ENCODE data around the gene CISD3.
A peak's percentile ranks its signal among the peaks of the same experiment; 100 is the strongest.
"Not testable (repeated sequence)": the region's sequence is repeated elsewhere in the genome, so short reads cannot be mapped to it uniquely, and the experiment has no call there.

CISD3 gene

GRCh38 chr17:38707678-38708351, 22.3 kb upstream of the CISD3 start:
- no peak for DNase-seq

GRCh38 chr17:38709104-38709820, 20.9 kb upstream of the CISD3 start:
- no peak for DNase-seq

- no peak for DNase-seq
Measured at GRCh38 chr17:38709864-38710603, 20.1 kb upstream of the CISD3 start.

- DNase-seq, result no peak
Measured at GRCh38 chr17:38710604-38710962, 19.6 kb upstream of the CISD3 start.

GRCh38 chr17:38710985-38711384, 19.2 kb upstream of the CISD3 start:
- DNase-seq, result no peak

GRCh38 chr17:38711792-38712571, 18.2 kb upstream of the CISD3 start:
- no peak for DNase-seq

- no peak for DNase-seq
Measured at GRCh38 chr17:38712593-38712992, 17.5 kb upstream of the CISD3 start.

GRCh38 chr17:38713456-38714075, 16.6 kb upstream of the CISD3 start:
- DNase-seq, result no peak

GRCh38 chr17:38715216-38715943, 14.8 kb upstream of the CISD3 start:
- DNase-seq, result no peak

GRCh38 chr17:38716368-38717005, 13.7 kb upstream of the CISD3 start:
- no peak for DNase-seq

- DNase-seq, result peak in 1 of 14 donors; percentile 54
Measured at GRCh38 chr17:38717139-38717745, 12.9 kb upstream of the CISD3 start.

- no peak for DNase-seq
Measured at GRCh38 chr17:38719289-38719942, 10.7 kb upstream of the CISD3 start.

- no peak for DNase-seq
Measured at GRCh38 chr17:38719943-38720641, 10.0 kb upstream of the CISD3 start.

- DNase-seq, result no peak
Measured at GRCh38 chr17:38720941-38721340, 9.2 kb upstream of the CISD3 start.

- DNase-seq, result no peak
Measured at GRCh38 chr17:38721802-38722201, 8.3 kb upstream of the CISD3 start.

- peak in 12 of 14 donors; percentile 16 to 87 (median 77) for DNase-seq
Measured at GRCh38 chr17:38724337-38724988, 5.7 kb upstream of the CISD3 start.

- no peak for DNase-seq
Measured at GRCh38 chr17:38725066-38725465, 5.1 kb upstream of the CISD3 start.

GRCh38 chr17:38726145-38726544, 4.0 kb upstream of the CISD3 start:
- DNase-seq, result not testable (repeated sequence)

- no peak for DNase-seq
Measured at GRCh38 chr17:38727736-38728135, 2.4 kb upstream of the CISD3 start.

Measured in C1 segment of cervical spinal cord (tissue), 14 donors.